Colonic mucosa (tissue), 4 donors: ENCODE results near the gene SEL1L3. TPM values are rescaled to one million over a fixed set of nuclear protein-coding genes. Genes with fewer than 3 reads are reported as not detected.

Experiments
- DNase-seq: peaks from one replicate; pipeline ENCODE4 v3.0.0-alpha.2; 2020
- H3K27ac ChIP-seq: fragments of 200-600 bp; one replicate; pipeline ENCODE4 v1.8.0; 2021
- H3K27me3 ChIP-seq: fragments of 200-600 bp; one replicate; pipeline ENCODE4 v1.8.0; 2021
- H3K36me3 ChIP-seq: fragments of 200-600 bp; one replicate; pipeline ENCODE4 v1.8.0; 2021
- H3K4me1 ChIP-seq: fragments of 200-600 bp; one replicate; pipeline ENCODE4 v1.8.0; 2021; ENCODE audit warnings: mild to moderate bottlenecking
- H3K4me3 ChIP-seq: fragments of 200-600 bp; one replicate; pipeline ENCODE4 v1.8.0; 2021
- H3K9ac ChIP-seq, 2 donors: one replicate each; pipeline ENCODE4 v1.7.0; 2013; ENCODE audit warnings: control low read depth in 2 of 2, low read depth in 2 of 2, low read length in 2 of 2
- H3K9me3 ChIP-seq: fragments of 200-600 bp; one replicate; pipeline ENCODE4 v1.8.0; 2021
- intact Hi-C: fragments of 100-400 bp; cut with DNase I; formaldehyde crosslinking; loops from one replicate; pipeline ENCODE4 v1.14.1; 2022
- total RNA-seq, 2 donors: library from RNA; stranded (reverse); fragmentation: NEBNext Ultra II Directional in 1 of 2; extraction: Animal tissue kit (Norgen Biotek cat#: 25700) in 1 of 2; gene quantifications; one replicate each; pipeline ENCODE4 v1.2.1, GENCODE V29; 2021
- TF ChIP-seq, protein P1 (sequence below): fragments of 200-600 bp; IDR thresholded peaks from one replicate; pipeline ENCODE4 v1.8.0; 2022; ENCODE audit warnings: antibody characterized with exemption, mild to moderate bottlenecking
- donor health status: healthy.
- donor health status: DM: no; HTN: no; CAD: no.
- donor health status: DM: no; HTN: no; CAD: no.

SEL1L3 gene
- total RNA-seq, 2 donors from 2014 or later, result 88.4 to 96.2 TPM

DNA sequence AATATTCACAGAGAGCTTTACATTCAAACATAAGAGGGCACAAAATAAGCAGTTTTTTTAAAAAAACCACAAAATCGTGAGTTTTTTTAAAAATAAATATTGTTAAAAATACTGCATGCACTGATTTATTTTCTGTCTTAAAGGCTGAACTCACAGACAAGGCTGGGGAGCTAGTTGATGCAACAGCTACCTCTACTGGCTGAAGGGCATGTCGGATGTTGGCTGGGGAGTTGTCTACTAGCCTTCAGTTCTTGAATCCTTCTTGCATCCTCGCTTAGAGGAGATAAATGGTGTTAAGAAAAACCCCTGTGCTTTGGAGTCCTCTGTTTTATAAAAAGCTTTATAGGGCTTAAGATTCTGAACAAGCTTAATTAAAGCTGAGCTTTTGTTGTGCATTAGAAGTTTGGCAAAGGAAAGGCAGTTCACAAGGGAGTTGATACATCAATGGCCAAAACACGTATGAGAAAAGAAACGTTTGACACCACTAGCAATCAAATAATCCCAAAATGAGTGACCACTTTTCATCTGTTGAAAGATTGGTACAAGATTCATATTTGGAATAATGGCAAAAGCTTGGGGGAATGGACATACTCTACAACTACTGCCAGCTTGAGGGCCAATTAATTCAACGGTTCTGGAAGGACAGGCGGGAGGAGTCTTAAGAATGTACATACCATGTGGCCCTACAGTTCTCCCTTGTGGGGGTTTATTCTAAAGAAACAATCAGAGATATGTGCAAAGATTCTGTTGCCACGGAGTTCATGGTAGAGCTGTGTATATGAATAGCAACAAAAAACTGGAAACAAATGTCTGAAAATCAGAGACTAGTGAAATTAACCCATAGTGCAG is 94.7 kb downstream of the SEL1L3 start:
- no peak overlapping the region for H3K27ac ChIP-seq
- intact Hi-C loops, result loop anchor here (5.0 to 10.0 kb wide), 2 partner anchors 233 to 331 kb away; no protein-coding TSS in a partner anchor
- no peaks in the 10 kb centered on the region for H3K4me1 ChIP-seq
- DNase-seq, result peak; percentile 33
- peaks cover 5% of the 10 kb centered on the region for H3K36me3 ChIP-seq
- H3K9ac ChIP-seq, result no peak overlapping the region
- no peaks in the 10 kb centered on the region for H3K9me3 ChIP-seq
- H3K4me3 ChIP-seq, result no peak overlapping the region
- no peaks in the 10 kb centered on the region for H3K27me3 ChIP-seq
- TF ChIP-seq, protein P1, sequence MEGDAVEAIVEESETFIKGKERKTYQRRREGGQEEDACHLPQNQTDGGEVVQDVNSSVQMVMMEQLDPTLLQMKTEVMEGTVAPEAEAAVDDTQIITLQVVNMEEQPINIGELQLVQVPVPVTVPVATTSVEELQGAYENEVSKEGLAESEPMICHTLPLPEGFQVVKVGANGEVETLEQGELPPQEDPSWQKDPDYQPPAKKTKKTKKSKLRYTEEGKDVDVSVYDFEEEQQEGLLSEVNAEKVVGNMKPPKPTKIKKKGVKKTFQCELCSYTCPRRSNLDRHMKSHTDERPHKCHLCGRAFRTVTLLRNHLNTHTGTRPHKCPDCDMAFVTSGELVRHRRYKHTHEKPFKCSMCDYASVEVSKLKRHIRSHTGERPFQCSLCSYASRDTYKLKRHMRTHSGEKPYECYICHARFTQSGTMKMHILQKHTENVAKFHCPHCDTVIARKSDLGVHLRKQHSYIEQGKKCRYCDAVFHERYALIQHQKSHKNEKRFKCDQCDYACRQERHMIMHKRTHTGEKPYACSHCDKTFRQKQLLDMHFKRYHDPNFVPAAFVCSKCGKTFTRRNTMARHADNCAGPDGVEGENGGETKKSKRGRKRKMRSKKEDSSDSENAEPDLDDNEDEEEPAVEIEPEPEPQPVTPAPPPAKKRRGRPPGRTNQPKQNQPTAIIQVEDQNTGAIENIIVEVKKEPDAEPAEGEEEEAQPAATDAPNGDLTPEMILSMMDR, result peak; percentile 47

DNA sequence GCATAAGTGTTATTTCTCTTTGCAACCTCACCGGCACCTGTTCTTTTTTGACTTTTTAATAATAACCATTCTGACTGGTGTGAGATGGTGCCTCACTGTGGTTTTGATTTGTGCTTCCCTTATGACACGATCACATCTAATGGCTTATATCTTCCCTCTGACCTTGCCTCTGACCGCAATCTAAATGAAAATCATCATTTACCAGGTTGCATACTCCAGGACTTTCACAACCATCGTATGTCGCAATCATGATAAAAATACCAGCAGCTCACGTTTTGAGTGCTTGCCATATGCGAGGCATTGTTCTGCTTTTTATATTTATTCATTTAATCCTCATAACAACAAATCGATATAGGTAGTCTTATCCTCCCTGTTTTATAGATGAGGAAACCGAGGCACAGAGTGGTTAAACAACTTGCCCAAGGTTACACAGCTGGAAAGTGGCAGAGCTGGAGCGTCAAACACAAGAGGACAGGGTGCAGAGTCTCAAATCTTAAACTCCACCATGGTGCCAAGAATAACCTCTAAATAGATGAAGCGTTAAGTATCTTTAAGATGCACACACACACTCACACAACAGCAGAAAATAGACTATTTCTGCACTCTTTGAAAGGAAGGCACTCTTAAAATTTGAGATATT is 102.2 kb downstream of the SEL1L3 start:
- no peak for DNase-seq
- peaks cover 5% of the 10 kb centered on the region for H3K36me3 ChIP-seq
- no peak overlapping the region for H3K27ac ChIP-seq
- no peak overlapping the region for H3K4me3 ChIP-seq
- H3K27me3 ChIP-seq, result no peaks in the 10 kb centered on the region
- TF ChIP-seq, protein P1, result no peak
- no peak overlapping the region for H3K9ac ChIP-seq
- no peaks in the 10 kb centered on the region for H3K9me3 ChIP-seq
- intact Hi-C loops, result loop anchor here (10.0 kb wide), 1 partner anchor 226 kb away; no protein-coding TSS in a partner anchor
- no peaks in the 10 kb centered on the region for H3K4me1 ChIP-seq

DNA sequence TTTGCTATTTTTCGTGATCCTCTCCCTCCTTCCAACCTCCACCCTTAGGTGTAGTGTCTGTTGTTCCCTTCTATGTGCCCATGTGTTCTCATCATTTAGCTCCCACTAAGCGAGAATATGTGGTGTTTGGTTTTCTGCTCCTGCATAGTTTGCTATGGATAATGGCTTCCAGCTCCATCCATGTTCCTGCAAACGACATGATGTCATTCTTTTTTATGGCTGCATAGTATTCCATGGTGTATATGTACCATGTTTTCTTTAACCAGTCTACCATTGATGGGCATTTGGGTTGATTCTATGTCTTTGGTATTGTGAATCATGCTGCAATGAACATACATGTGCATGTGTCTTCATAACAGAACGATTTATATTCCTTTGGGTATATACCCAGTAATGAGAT is 102.7 kb downstream of the SEL1L3 start:
- no peak overlapping the region for H3K9ac ChIP-seq
- no peak overlapping the region for H3K4me3 ChIP-seq
- no peaks in the 10 kb centered on the region for H3K27me3 ChIP-seq
- TF ChIP-seq, protein P1, result no peak
- H3K4me1 ChIP-seq, result no peaks in the 10 kb centered on the region
- no peak for DNase-seq
- intact Hi-C loops, result loop anchor here (10.0 kb wide), 1 partner anchor 225 kb away; no protein-coding TSS in a partner anchor
- peaks cover 5% of the 10 kb centered on the region for H3K36me3 ChIP-seq
- H3K9me3 ChIP-seq, result no peaks in the 10 kb centered on the region
- H3K27ac ChIP-seq, result no peak overlapping the region

DNA sequence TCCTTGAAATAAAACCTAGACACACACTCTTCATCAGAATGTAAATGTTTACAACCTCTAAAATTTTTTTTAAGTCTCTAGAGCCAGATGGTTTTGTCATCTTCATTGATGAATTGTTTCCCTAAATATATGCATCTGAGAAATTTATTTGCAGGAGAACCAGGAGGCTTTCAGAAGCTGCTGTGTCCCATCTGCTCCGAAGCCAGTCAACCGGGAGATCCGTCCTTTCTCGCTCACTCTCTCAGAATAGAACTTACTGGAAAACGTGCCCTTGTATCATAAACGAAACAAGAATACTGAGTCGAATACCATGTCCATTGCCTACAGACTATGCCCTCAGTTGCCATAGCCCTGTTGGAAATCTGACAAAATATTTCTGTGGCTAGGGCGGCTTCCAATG is 103.7 kb downstream of the SEL1L3 start:
- no peaks in the 10 kb centered on the region for H3K36me3 ChIP-seq
- intact Hi-C loops, result no loop called here
- no peak overlapping the region for H3K9ac ChIP-seq
- no peaks in the 10 kb centered on the region for H3K4me1 ChIP-seq
- no peak for DNase-seq
- no peak overlapping the region for H3K27ac ChIP-seq
- H3K27me3 ChIP-seq, result no peaks in the 10 kb centered on the region
- TF ChIP-seq, protein P1, result no peak
- no peaks in the 10 kb centered on the region for H3K9me3 ChIP-seq
- no peak overlapping the region for H3K4me3 ChIP-seq

DNA sequence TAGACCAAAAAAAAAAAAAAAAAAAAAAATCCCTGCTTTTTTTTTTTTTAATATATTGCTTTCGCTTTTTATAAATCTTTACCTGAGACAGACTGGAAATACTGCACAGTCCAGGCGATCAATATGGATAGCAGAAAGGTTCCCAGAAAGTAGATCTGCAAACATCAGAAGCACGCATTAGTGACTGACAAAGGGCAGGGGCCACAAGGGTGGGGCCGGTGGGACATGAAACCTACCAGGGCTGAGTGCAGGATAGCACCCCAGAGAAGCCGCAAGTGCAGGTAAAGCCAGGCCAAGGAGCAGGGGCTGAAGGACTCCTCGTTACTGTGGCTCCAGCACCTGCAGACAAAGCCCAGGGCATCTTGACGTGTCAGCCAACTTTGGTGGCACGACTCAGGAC is 105.3 kb downstream of the SEL1L3 start:
- intact Hi-C loops, result no loop called here
- H3K27me3 ChIP-seq, result no peaks in the 10 kb centered on the region
- H3K4me3 ChIP-seq, result no peak overlapping the region
- H3K36me3 ChIP-seq, result no peaks in the 10 kb centered on the region
- TF ChIP-seq, protein P1, result no peak
- H3K27ac ChIP-seq, result no peak overlapping the region
- H3K4me1 ChIP-seq, result no peaks in the 10 kb centered on the region
- DNase-seq, result no peak
- H3K9me3 ChIP-seq, result no peaks in the 10 kb centered on the region
- H3K9ac ChIP-seq, result no peak overlapping the region
